PC-3 (cell line): ENCODE data around the gene LRP10. TPM values are rescaled to one million over a fixed set of nuclear protein-coding genes. Genes with fewer than 3 reads are reported as not detected.

Experiments used
- ATAC-seq: fragments of 200-7000 bp; cut with Tn5 transposase; 2 replicates; pipeline ENCODE4 v1.9.1; 2020; ENCODE audit warnings: mild to moderate bottlenecking, moderate library complexity
- BruUV-seq: library from RNA; stranded (reverse); fragments of 400-500 nt; replicated peaks from 2 replicates; lab custom pipeline; 2021; lab: Mats Ljungman, UMichigan
- CTCF ChIA-PET: fragments of 300-600 bp; sonication (Branson Sonifier 250); formaldehyde crosslinking; loops from one replicate; lab custom pipeline; 2022; ENCODE audit warnings: antibody characterized with exemption; lab: Charles Lee
- POLR2A ChIA-PET: fragments of 300-600 bp; sonication (Branson Sonifier 250); formaldehyde crosslinking; loops from one replicate; lab custom pipeline; 2022; ENCODE audit warnings: antibody characterized with exemption; ENCODE audit not compliant: unreplicated experiment; lab: Charles Lee
- DNase-seq: peaks from one replicate; pipeline ENCODE4 v3.0.0-alpha.2; 2015
- H2AFZ ChIP-seq: fragments of 300-600 bp; sonication (generic); 2 replicates; pipeline ENCODE4 v1.6.0; 2016; ENCODE audit warnings: antibody characterized with exemption, low read length
- H3F3A ChIP-seq: fragments of 300-600 bp; sonication (generic); one replicate; pipeline ENCODE4 v1.6.0; 2017; ENCODE audit warnings: antibody characterized with exemption, low read length, control low read depth, mild to moderate bottlenecking; ENCODE audit not compliant: unreplicated experiment
- H3K27ac ChIP-seq: fragments of 300-600 bp; sonication (generic); 2 replicates; pipeline ENCODE4 v1.5.1; 2016; ENCODE audit warnings: mild to moderate bottlenecking, low read length
- H3K27me3 ChIP-seq: fragments of 300-600 bp; sonication (generic); 2 replicates; pipeline ENCODE4 v1.6.1; 2016; ENCODE audit warnings: low read length, mixed read lengths
- H3K36me3 ChIP-seq: fragments of 300-600 bp; sonication (generic); 2 replicates; pipeline ENCODE4 v1.6.1; 2016; ENCODE audit warnings: low read depth, mixed run types, low read length, mixed read lengths
- H3K4me1 ChIP-seq: fragments of 300-600 bp; sonication (generic); 2 replicates; pipeline ENCODE4 v1.5.1; 2016; ENCODE audit warnings: low read length; ENCODE audit not compliant: insufficient read depth
- H3K4me2 ChIP-seq: fragments of 300-600 bp; sonication (generic); 2 replicates; pipeline ENCODE4 v1.6.0; 2016; ENCODE audit warnings: low read length
- H3K4me3 ChIP-seq: fragments of 300-600 bp; sonication (generic); 2 replicates; pipeline ENCODE4 v1.5.1; 2016; ENCODE audit warnings: mild to moderate bottlenecking, low read length, mixed read lengths
- H3K79me2 ChIP-seq: fragments of 300-600 bp; sonication (generic); 2 replicates; pipeline ENCODE4 v1.6.1; 2017; ENCODE audit warnings: low read length, mixed read lengths
- H3K9ac ChIP-seq: fragments of 300-600 bp; sonication (generic); 2 replicates; pipeline ENCODE4 v1.6.0; 2016; ENCODE audit warnings: mild to moderate bottlenecking, low read length
- H3K9me2 ChIP-seq: fragments of 300-600 bp; sonication (generic); replicated peaks from 2 replicates; pipeline ENCODE4 v1.6.1; 2016; ENCODE audit warnings: mixed run types, low read length, mixed read lengths
- H3K9me3 ChIP-seq: fragments of 300-600 bp; sonication (generic); 2 replicates; pipeline ENCODE4 v1.6.1; 2016; ENCODE audit warnings: low read length, mixed read lengths
- H4K20me1 ChIP-seq: fragments of 300-600 bp; sonication (generic); 2 replicates; pipeline ENCODE4 v1.6.1; 2016; ENCODE audit warnings: low read length, mixed read lengths
- EZH2 ChIP-seq: fragments of 300-600 bp; sonication (generic); IDR thresholded peaks from one replicate; pipeline ENCODE4 v1.6.1; 2017; ENCODE audit warnings: antibody characterized with exemption, mild to moderate bottlenecking, low read length; ENCODE audit not compliant: unreplicated experiment
- EZH2phosphoT487 ChIP-seq: fragments of 300-600 bp; sonication (generic); IDR thresholded peaks from 2 replicates; pipeline ENCODE4 v1.6.1; 2018; ENCODE audit warnings: mild to moderate bottlenecking, antibody characterized with exemption, low read length, borderline replicate concordance
- intact Hi-C: fragments of 100-400 bp; cut with micrococcal nuclease; formaldehyde crosslinking; loops from 2 replicates; pipeline ENCODE4 v1.9.0; 2023
- total RNA-seq: library from RNA; depleted of rRNA; stranded (reverse); fragments of >200 nt; gene quantifications from 2 replicates; pipeline ENCODE4 v1.2.3, GENCODE V29; 2014
- TF ChIP-seq, protein P1 (sequence below): fragments of 300-600 bp; sonication (generic); conservative IDR thresholded peaks from 2 replicates; pipeline ENCODE4 v1.5.1; 2017; ENCODE audit warnings: antibody characterized with exemption, low read depth, mild to moderate bottlenecking, low read length

The LRP10 gene
- total RNA-seq, 1 experiment from 2014 or later: 46.5 TPM

DNA sequence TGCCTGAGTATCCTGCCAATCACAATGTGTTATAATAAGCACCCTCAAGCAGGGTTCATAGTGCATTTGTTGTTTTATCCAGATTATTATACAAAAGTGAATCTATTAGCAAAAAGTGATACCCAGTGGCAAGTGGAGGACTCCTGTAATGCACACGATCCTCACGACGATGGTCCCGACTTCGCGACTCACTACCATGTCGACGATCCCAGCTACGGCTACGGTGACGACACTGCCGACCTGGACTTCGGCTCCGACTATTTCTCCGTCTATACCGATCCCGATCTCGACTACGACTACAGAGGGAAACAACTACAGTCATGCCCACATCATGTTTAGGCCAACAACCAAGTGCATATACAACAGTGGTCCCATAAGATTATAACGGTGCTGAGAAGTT, 34.5 kb downstream of the LRP10 start:
- H2AFZ ChIP-seq: no peak overlapping the region
- H3K79me2 ChIP-seq: peaks cover 3% of the 10 kb centered on the region; the same call in 1 of the 2 replicates
- H3K4me1 ChIP-seq: peaks cover 15% of the 10 kb centered on the region
- H3K27me3 ChIP-seq: no peaks in the 10 kb centered on the region
- no peaks in the 10 kb centered on the region for H3F3A ChIP-seq
- H3K27ac ChIP-seq: no peak overlapping the region
- no peak overlapping the region for H3K4me3 ChIP-seq
- ATAC-seq: no peak
- DNase-seq: no peak
- ChIA-PET CTCF (no interaction called here), POLR2A (no interaction called here)
- H4K20me1 ChIP-seq: no peaks in the 10 kb centered on the region
- no peak overlapping the region for H3K9ac ChIP-seq
- intact Hi-C loops: no loop called here
- no peaks in the 10 kb centered on the region for H3K9me2 ChIP-seq
- H3K4me2 ChIP-seq: no peak overlapping the region
- no peak for TF ChIP-seq EZH2
- TF ChIP-seq, protein P1, sequence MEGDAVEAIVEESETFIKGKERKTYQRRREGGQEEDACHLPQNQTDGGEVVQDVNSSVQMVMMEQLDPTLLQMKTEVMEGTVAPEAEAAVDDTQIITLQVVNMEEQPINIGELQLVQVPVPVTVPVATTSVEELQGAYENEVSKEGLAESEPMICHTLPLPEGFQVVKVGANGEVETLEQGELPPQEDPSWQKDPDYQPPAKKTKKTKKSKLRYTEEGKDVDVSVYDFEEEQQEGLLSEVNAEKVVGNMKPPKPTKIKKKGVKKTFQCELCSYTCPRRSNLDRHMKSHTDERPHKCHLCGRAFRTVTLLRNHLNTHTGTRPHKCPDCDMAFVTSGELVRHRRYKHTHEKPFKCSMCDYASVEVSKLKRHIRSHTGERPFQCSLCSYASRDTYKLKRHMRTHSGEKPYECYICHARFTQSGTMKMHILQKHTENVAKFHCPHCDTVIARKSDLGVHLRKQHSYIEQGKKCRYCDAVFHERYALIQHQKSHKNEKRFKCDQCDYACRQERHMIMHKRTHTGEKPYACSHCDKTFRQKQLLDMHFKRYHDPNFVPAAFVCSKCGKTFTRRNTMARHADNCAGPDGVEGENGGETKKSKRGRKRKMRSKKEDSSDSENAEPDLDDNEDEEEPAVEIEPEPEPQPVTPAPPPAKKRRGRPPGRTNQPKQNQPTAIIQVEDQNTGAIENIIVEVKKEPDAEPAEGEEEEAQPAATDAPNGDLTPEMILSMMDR: no peak
- no peak for TF ChIP-seq EZH2phosphoT487
- H3K9me3 ChIP-seq: no peaks in the 10 kb centered on the region
- H3K36me3 ChIP-seq: peaks cover 52% of the 10 kb centered on the region
- BruUV-seq: no TSS peak

DNA sequence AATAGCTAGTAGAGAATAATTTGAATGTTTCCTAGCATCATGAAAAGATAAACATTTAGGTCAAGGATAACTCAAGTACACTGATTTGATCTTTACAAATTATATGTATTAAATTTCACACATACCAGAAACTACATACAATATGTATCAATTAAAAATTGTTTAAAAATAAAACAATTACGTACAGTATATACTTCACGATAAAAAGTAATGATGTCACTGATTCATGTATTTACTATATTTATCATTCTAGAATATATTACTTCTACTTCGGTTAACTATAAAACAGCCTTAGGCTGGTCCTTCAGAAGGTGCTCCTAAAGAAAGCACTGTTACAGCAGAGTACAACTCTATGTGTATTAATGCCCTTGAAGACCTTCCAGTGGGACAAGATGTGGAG, 35.9 kb downstream of the LRP10 start:
- Histone ChIP-seq H4K20me1 (no peaks in the 10 kb centered on the region), H3K4me2 (no peak overlapping the region), H3K9ac (no peak overlapping the region), H2AFZ (no peak overlapping the region), H3K4me1 (peaks cover 15% of the 10 kb centered on the region), H3K4me3 (no peak overlapping the region), H3K27ac (no peak overlapping the region), H3K79me2 (peaks cover 15% of the 10 kb centered on the region), H3K9me3 (no peaks in the 10 kb centered on the region), H3K36me3 (peaks cover 41% of the 10 kb centered on the region), H3K27me3 (no peaks in the 10 kb centered on the region), H3F3A (no peaks in the 10 kb centered on the region), H3K9me2 (no peaks in the 10 kb centered on the region)
- ATAC-seq (no peak), DNase-seq (no peak)
- ChIA-PET CTCF (no interaction called here), POLR2A (no interaction called here)
- no TSS peak for BruUV-seq
- intact Hi-C loops: no loop called here
- no peak for TF ChIP-seq EZH2
- TF ChIP-seq EZH2phosphoT487: no peak
- TF ChIP-seq, protein P1: no peak

DNA sequence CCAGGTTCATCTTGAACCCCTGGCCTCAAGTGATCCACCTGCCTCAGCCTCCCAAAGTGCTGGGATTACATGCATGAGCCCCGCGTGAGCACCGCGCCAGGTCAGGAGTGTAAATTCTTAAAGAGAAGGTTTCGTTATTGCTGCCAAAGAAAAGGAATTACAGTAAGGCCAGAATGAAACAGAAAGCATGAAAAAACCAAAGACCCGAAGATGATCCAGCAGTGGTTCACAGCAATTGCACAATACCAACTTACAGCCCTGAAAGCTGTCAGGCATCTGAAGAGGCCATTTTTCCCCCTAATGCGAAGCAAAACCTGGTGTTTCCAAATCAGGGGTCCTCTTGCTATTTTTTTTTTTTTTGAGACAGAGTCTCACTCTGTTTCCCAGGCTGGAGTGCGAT, 37.1 kb downstream of the LRP10 start:
- Histone ChIP-seq H3K4me2 (no peak overlapping the region), H3K79me2 (peaks cover 23% of the 10 kb centered on the region), H3K9me3 (no peaks in the 10 kb centered on the region), H3K27me3 (no peaks in the 10 kb centered on the region), H3K27ac (no peak overlapping the region), H3K36me3 (peaks cover 34% of the 10 kb centered on the region), H3K9me2 (no peaks in the 10 kb centered on the region), H4K20me1 (no peaks in the 10 kb centered on the region), H2AFZ (no peak overlapping the region), H3K4me3 (no peak overlapping the region), H3K4me1 (peaks cover 8% of the 10 kb centered on the region), H3F3A (no peaks in the 10 kb centered on the region), H3K9ac (no peak overlapping the region)
- no peak for ATAC-seq
- DNase-seq: no peak
- TF ChIP-seq EZH2: no peak
- TF ChIP-seq, protein P1: no peak
- no peak for TF ChIP-seq EZH2phosphoT487
- BruUV-seq: no TSS peak
- POLR2A ChIA-PET: no interaction called here
- CTCF ChIA-PET: no interaction called here
- intact Hi-C loops: no loop called here
